ENCODE results near the gene ATRNL1. TPM values are rescaled to one million over a fixed set of nuclear protein-coding genes. Genes with fewer than 3 reads are reported as not detected.

ATRNL1 gene
- total and polyA plus RNA-seq, 7 experiments from 2014 or later = 0.46 to 1.0 TPM; not detected in 5

DNA sequence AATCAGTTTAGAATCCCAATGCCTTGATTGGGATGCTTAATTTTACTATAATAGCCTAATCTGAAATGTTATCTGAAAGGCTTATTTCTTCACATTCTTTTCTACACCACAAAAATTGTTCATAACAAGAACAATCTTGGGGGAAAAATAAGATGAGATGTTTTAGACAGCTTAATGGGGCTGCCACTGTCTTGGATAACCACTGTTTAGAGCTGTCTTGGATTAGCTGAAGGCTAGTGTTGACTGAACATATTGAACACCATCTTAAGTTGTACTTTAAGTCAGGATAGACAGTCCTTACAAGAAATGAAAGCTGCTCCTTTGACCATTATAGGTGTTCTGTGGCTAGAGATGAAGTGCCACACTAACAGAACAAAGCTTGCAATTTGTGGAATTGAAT lies 678.6 kb downstream of the ATRNL1 start:
- H3K4me1 ChIP-seq (ENCODE audit: control insufficient read depth in 2 of 2, insufficient read depth in 2 of 2, low read length in 2 of 2) = no peaks in the 10 kb centered on the region
- H3K27ac ChIP-seq (ENCODE audit: low read depth, low read length) = no peak overlapping the region
- H3K36me3 Mint-ChIP-seq = no peaks in the 10 kb centered on the region
- ATAC-seq (no peak), DNase-seq (no peak)
- ChIA-PET POLR2A (no interaction called here), CTCF (no interaction called here)
- intact Hi-C loops (cut with micrococcal nuclease) = no loop called here
- no peak overlapping the region for H3K27ac Mint-ChIP-seq
- H3K9me3 Mint-ChIP-seq = peaks cover 0 to 4% (median 0%) of the 10 kb centered on the region in 11 donors
- no peak overlapping the region for H3K4me3 ChIP-seq (ENCODE audit: low read length)
- no peaks in the 10 kb centered on the region for H3K36me3 ChIP-seq (ENCODE audit: control insufficient read depth in 2 of 3, insufficient read depth in 3 of 3, low read length in 3 of 3)
- no peak overlapping the region for H3K4me3 Mint-ChIP-seq
- H3K27me3 ChIP-seq (ENCODE audit: control insufficient read depth in 2 of 2, insufficient read depth in 2 of 2, low read length in 2 of 2) = no peaks in the 10 kb centered on the region
- no peaks in the 10 kb centered on the region for H3K4me1 Mint-ChIP-seq
- H3K9me3 ChIP-seq (ENCODE audit: control insufficient read depth in 2 of 3, low read length in 3 of 3) = no peaks in the 10 kb centered on the region
- no peaks in the 10 kb centered on the region for H3K27me3 Mint-ChIP-seq

DNA sequence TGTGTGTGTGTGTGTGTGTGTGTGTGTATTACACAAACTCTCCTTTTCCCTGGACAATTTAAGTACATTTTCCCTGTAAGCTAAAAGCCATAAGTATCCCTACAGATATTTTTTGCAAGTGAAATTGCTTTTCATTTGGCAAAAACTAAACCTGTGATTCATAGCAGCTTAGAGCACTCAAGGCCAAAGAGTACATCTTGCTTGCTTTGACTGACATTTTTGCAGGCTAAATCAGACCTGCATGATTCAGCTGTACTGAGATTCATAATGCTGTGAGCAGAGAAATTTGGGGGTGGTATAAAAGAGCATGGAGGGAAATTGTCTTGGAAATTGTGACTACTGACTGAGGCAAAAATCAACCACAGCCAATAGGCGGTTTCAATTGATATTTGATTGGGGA lies 679.4 kb downstream of the ATRNL1 start:
- Histone ChIP-seq H3K27me3 (ENCODE audit: control insufficient read depth in 2 of 2, insufficient read depth in 2 of 2, low read length in 2 of 2) (no peaks in the 10 kb centered on the region), H3K4me3 (ENCODE audit: low read length) (no peak overlapping the region), H3K9me3 (ENCODE audit: control insufficient read depth in 2 of 3, low read length in 3 of 3) (no peaks in the 10 kb centered on the region), H3K27ac (ENCODE audit: low read depth, low read length) (no peak overlapping the region), H3K4me1 (ENCODE audit: control insufficient read depth in 2 of 2, insufficient read depth in 2 of 2, low read length in 2 of 2) (no peaks in the 10 kb centered on the region), H3K36me3 (ENCODE audit: control insufficient read depth in 2 of 3, insufficient read depth in 3 of 3, low read length in 3 of 3) (no peaks in the 10 kb centered on the region)
- no peak for DNase-seq
- intact Hi-C loops (cut with micrococcal nuclease) = no loop called here
- ATAC-seq = no peak
- no peak overlapping the region for H3K4me3 Mint-ChIP-seq
- CTCF ChIA-PET = no interaction called here
- H3K27ac Mint-ChIP-seq = no peak overlapping the region
- H3K4me1 Mint-ChIP-seq = no peaks in the 10 kb centered on the region
- no peaks in the 10 kb centered on the region for H3K36me3 Mint-ChIP-seq
- no peaks in the 10 kb centered on the region for H3K27me3 Mint-ChIP-seq
- peaks cover 0 to 1% (median 0%) of the 10 kb centered on the region in 11 donors for H3K9me3 Mint-ChIP-seq
- POLR2A ChIA-PET = no interaction called here

DNA sequence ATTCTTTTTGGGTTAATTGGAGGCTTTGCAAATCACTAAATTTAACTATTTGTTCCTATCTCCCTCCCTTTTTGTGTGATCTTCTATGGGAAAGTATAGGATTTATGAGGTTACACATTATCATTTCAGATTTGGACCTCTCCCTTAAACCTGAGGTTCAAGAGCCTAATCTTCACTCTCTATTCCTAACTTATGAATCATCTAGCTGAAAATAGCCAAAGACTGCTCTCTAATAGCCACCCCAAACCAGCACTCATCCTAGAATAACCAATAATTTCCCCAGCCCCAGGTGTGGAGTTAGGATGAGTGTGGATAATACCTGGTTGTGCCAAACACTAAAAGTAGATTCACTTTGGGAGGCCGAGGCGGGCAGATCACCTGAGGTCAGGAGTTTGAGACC lies 680.7 kb downstream of the ATRNL1 start:
- intact Hi-C loops (cut with micrococcal nuclease) = no loop called here
- POLR2A ChIA-PET = no interaction called here
- H3K36me3 Mint-ChIP-seq = no peaks in the 10 kb centered on the region
- peaks cover 0 to 7% (median 0%) of the 10 kb centered on the region in 11 donors for H3K9me3 Mint-ChIP-seq
- Histone ChIP-seq H3K4me3 (ENCODE audit: low read length) (no peak overlapping the region), H3K9me3 (ENCODE audit: control insufficient read depth in 2 of 3, low read length in 3 of 3) (no peaks in the 10 kb centered on the region), H3K27ac (ENCODE audit: low read depth, low read length) (no peak overlapping the region), H3K27me3 (ENCODE audit: control insufficient read depth in 2 of 2, insufficient read depth in 2 of 2, low read length in 2 of 2) (no peaks in the 10 kb centered on the region), H3K4me1 (ENCODE audit: control insufficient read depth in 2 of 2, insufficient read depth in 2 of 2, low read length in 2 of 2) (no peaks in the 10 kb centered on the region), H3K36me3 (ENCODE audit: control insufficient read depth in 2 of 3, insufficient read depth in 3 of 3, low read length in 3 of 3) (no peaks in the 10 kb centered on the region)
- H3K27ac Mint-ChIP-seq = no peak overlapping the region
- DNase-seq = no peak
- H3K4me3 Mint-ChIP-seq = no peak overlapping the region
- CTCF ChIA-PET = no interaction called here
- ATAC-seq = no peak
- no peaks in the 10 kb centered on the region for H3K4me1 Mint-ChIP-seq
- H3K27me3 Mint-ChIP-seq = no peaks in the 10 kb centered on the region

DNA sequence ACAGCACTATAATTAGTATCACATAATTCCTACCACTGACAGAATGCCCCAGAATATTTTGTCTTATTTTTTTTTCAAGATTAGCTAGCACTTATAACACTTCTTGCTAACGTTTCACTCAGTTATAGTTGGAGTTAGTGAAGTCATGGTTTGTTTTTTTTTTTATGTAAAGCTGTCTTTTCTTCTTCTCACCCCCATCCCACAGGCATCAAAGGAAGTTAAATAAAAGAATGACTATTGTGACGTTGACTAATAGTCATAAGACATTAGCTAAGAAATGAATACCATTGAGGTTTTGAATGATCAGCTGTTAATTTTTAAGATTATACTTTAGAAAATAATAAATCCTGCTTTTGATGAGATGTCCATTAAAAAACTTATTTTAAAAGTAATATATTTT lies 681.6 kb downstream of the ATRNL1 start:
- Mint-ChIP-seq H3K4me1 (no peaks in the 10 kb centered on the region), H3K27me3 (no peaks in the 10 kb centered on the region), H3K9me3 (peaks cover 0 to 7% (median 0%) of the 10 kb centered on the region in 11 donors), H3K36me3 (no peaks in the 10 kb centered on the region), H3K27ac (no peak overlapping the region), H3K4me3 (no peak overlapping the region)
- ATAC-seq (no peak), DNase-seq (no peak)
- no peak overlapping the region for H3K27ac ChIP-seq (ENCODE audit: low read depth, low read length)
- ChIA-PET CTCF (no interaction called here), POLR2A (no interaction called here)
- no peaks in the 10 kb centered on the region for H3K4me1 ChIP-seq (ENCODE audit: control insufficient read depth in 2 of 2, insufficient read depth in 2 of 2, low read length in 2 of 2)
- no peaks in the 10 kb centered on the region for H3K36me3 ChIP-seq (ENCODE audit: control insufficient read depth in 2 of 3, insufficient read depth in 3 of 3, low read length in 3 of 3)
- no peaks in the 10 kb centered on the region for H3K27me3 ChIP-seq (ENCODE audit: control insufficient read depth in 2 of 2, insufficient read depth in 2 of 2, low read length in 2 of 2)
- H3K9me3 ChIP-seq (ENCODE audit: control insufficient read depth in 2 of 3, low read length in 3 of 3) = no peaks in the 10 kb centered on the region
- H3K4me3 ChIP-seq (ENCODE audit: low read length) = no peak overlapping the region
- intact Hi-C loops (cut with micrococcal nuclease) = no loop called here

DNA sequence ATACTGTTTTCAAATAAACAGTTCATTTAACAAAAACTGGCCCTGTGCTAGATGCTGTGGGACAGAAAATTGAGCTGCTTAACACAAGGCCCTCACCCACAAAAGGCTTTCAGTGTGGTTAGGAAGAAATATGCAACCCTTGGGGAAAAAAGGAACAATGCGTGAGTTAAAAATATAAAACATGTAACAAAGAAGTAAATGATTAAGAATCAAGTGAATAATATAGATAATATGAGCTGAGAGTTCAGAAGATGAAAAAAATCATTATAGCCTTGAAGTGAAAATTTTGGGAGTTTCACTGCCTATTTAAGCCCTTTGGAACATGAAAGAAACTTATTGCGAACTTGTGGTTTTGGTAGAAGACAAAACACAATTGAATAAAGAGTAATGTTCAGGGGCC lies 684.5 kb downstream of the ATRNL1 start:
- no peaks in the 10 kb centered on the region for H3K36me3 Mint-ChIP-seq
- no peaks in the 10 kb centered on the region for H3K4me1 Mint-ChIP-seq
- ATAC-seq = no peak
- no peak for DNase-seq
- H3K9me3 Mint-ChIP-seq = peaks cover 0 to 7% (median 0%) of the 10 kb centered on the region in 11 donors
- H3K27me3 Mint-ChIP-seq = no peaks in the 10 kb centered on the region
- no peak overlapping the region for H3K27ac Mint-ChIP-seq
- no peaks in the 10 kb centered on the region for H3K4me1 ChIP-seq (ENCODE audit: control insufficient read depth in 2 of 2, insufficient read depth in 2 of 2, low read length in 2 of 2)
- H3K36me3 ChIP-seq (ENCODE audit: control insufficient read depth in 2 of 3, insufficient read depth in 3 of 3, low read length in 3 of 3) = no peaks in the 10 kb centered on the region
- no peak overlapping the region for H3K4me3 ChIP-seq (ENCODE audit: low read length)
- POLR2A ChIA-PET = no interaction called here
- H3K27me3 ChIP-seq (ENCODE audit: control insufficient read depth in 2 of 2, insufficient read depth in 2 of 2, low read length in 2 of 2) = no peaks in the 10 kb centered on the region
- intact Hi-C loops (cut with micrococcal nuclease) = no loop called here
- no peak overlapping the region for H3K27ac ChIP-seq (ENCODE audit: low read depth, low read length)
- no peak overlapping the region for H3K4me3 Mint-ChIP-seq
- H3K9me3 ChIP-seq (ENCODE audit: control insufficient read depth in 2 of 3, low read length in 3 of 3) = no peaks in the 10 kb centered on the region
- CTCF ChIA-PET = no interaction called here

DNA sequence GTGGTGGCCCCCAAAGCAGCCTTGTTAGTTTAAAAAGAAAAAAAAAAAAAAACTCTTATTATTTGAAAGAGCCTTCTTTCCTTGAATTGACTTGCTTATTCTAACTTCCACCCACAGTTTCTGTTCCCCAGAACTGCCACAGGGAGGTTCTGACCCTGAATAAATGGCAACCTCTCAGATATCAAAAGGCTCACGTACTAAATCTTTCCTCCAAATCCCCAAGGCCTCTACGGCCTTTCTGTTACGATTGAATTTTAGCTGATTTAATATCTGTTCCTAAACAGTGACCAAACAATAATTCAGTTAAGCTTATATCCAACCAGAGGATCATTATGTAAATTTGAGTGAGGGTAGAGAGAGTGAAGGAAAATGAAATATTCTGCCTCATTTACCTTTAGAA lies 697.1 kb downstream of the ATRNL1 start:
- H3K4me1 ChIP-seq (ENCODE audit: control insufficient read depth in 2 of 2, insufficient read depth in 2 of 2, low read length in 2 of 2) = no peaks in the 10 kb centered on the region
- no peak overlapping the region for H3K4me3 ChIP-seq (ENCODE audit: low read length)
- no peak overlapping the region for H3K27ac ChIP-seq (ENCODE audit: low read depth, low read length)
- Mint-ChIP-seq H3K27me3 (no peaks in the 10 kb centered on the region), H3K9me3 (peaks cover 0 to 6% (median 0%) of the 10 kb centered on the region in 11 donors), H3K36me3 (no peaks in the 10 kb centered on the region), H3K27ac (no peak overlapping the region), H3K4me1 (no peaks in the 10 kb centered on the region), H3K4me3 (no peak overlapping the region)
- ChIA-PET POLR2A (no interaction called here), CTCF (no interaction called here)
- DNase-seq (no peak), ATAC-seq (no peak)
- no peaks in the 10 kb centered on the region for H3K27me3 ChIP-seq (ENCODE audit: control insufficient read depth in 2 of 2, insufficient read depth in 2 of 2, low read length in 2 of 2)
- intact Hi-C loops (cut with micrococcal nuclease) = no loop called here
- no peaks in the 10 kb centered on the region for H3K9me3 ChIP-seq (ENCODE audit: control insufficient read depth in 2 of 3, low read length in 3 of 3)
- H3K36me3 ChIP-seq (ENCODE audit: control insufficient read depth in 2 of 3, insufficient read depth in 3 of 3, low read length in 3 of 3) = no peaks in the 10 kb centered on the region

DNA sequence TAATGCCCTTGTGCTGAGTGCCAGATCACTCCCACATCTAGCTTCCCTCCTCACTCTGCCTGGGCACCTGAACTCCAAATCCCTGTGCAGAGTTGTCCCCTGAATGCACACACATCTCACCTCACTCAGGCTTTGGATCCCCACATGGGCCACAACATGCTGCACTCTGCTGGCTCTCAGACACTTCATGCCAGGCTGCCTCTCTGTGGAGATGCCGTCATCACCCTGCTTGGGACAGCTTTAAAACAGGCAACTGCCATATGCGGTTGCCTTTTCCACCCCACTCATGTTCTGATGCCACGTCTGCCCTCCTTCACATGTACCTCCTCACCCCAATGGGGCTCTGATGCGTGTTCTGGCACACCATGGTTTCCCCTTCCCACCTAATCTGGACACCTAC lies 702.8 kb downstream of the ATRNL1 start:
- peaks cover 0 to 9% (median 0%) of the 10 kb centered on the region in 11 donors for H3K9me3 Mint-ChIP-seq
- peaks cover 0 to 2% (median 0%) of the 10 kb centered on the region in 5 donors for H3K27me3 Mint-ChIP-seq
- DNase-seq = no peak
- H3K4me3 ChIP-seq (ENCODE audit: low read length) = no peak overlapping the region
- H3K4me1 Mint-ChIP-seq = no peaks in the 10 kb centered on the region
- H3K4me1 ChIP-seq (ENCODE audit: control insufficient read depth in 2 of 2, insufficient read depth in 2 of 2, low read length in 2 of 2) = no peaks in the 10 kb centered on the region
- peak overlapping the region in 1 of 9 donors; percentile 2 for H3K27ac Mint-ChIP-seq
- H3K27ac ChIP-seq (ENCODE audit: low read depth, low read length) = no peak overlapping the region
- intact Hi-C loops (cut with micrococcal nuclease) = no loop called here
- no peaks in the 10 kb centered on the region for H3K27me3 ChIP-seq (ENCODE audit: control insufficient read depth in 2 of 2, insufficient read depth in 2 of 2, low read length in 2 of 2)
- no peaks in the 10 kb centered on the region for H3K36me3 Mint-ChIP-seq
- no peak for ATAC-seq
- POLR2A ChIA-PET = no interaction called here
- H3K9me3 ChIP-seq (ENCODE audit: control insufficient read depth in 2 of 3, low read length in 3 of 3) = no peaks in the 10 kb centered on the region
- H3K36me3 ChIP-seq (ENCODE audit: control insufficient read depth in 2 of 3, insufficient read depth in 3 of 3, low read length in 3 of 3) = no peaks in the 10 kb centered on the region
- CTCF ChIA-PET = no interaction called here
- H3K4me3 Mint-ChIP-seq = no peak overlapping the region
